Bronchial epithelial cell (primary cell): ENCODE results near the gene SLC25A11. TPM values are rescaled to one million over a fixed set of nuclear protein-coding genes. Genes with fewer than 3 reads are reported as not detected.
A peak's percentile ranks its signal among the peaks of the same experiment; 100 is the strongest.

Experiments used
- DNase-seq: peaks from one replicate; pipeline ENCODE4 v3.0.0-alpha.2; 2010; ENCODE audit warnings: low read depth
- FAIRE-seq: peaks from 2 replicates; lab custom pipeline; 2011; peaks lifted over from hg19 to GRCh38; lab: Jason Lieb, UNC
- H3K27me3 ChIP-seq: 2 replicates; pipeline ENCODE4 v1.5.1; 2011; ENCODE audit warnings: low read length; ENCODE audit not compliant: control insufficient read depth, insufficient read depth
- H3K36me3 ChIP-seq: 2 replicates; pipeline ENCODE4 v1.5.1; 2011; ENCODE audit warnings: low read length; ENCODE audit not compliant: control insufficient read depth, insufficient read depth
- H3K4me3 ChIP-seq: 2 replicates; pipeline ENCODE4 v1.5.1; 2011; ENCODE audit warnings: mild to moderate bottlenecking, low read depth, low read length, control low read depth
- CTCF ChIP-seq: IDR thresholded peaks from 2 replicates; pipeline ENCODE4 v1.5.1; 2011; ENCODE audit warnings: mild to moderate bottlenecking, moderate library complexity, low read length, control low read depth, inconsistent platforms; ENCODE audit not compliant: insufficient read depth, severe bottlenecking
- total RNA-seq: library from RNA; depleted of rRNA; stranded (reverse); fragments of >200 nt; gene quantifications from 2 replicates; pipeline ENCODE4 v1.2.1, GENCODE V29; 2014

SLC25A11 gene
- total RNA-seq, 1 donor from 2014 or later, result 51.6 TPM

GRCh38 chr17:4972322-4972721 is 32.5 kb upstream of the SLC25A11 start:
- DNase-seq (no peak), FAIRE-seq (no peak)
- Histone ChIP-seq H3K36me3 (peaks cover 13% of the 10 kb centered on the region), H3K27me3 (no peaks in the 10 kb centered on the region), H3K4me3 (no peak overlapping the region)
- no peak for TF ChIP-seq CTCF

- Histone ChIP-seq H3K36me3 (peaks cover 10% of the 10 kb centered on the region), H3K4me3 (no peak overlapping the region), H3K27me3 (no peaks in the 10 kb centered on the region)
- TF ChIP-seq CTCF, result no peak
- DNase-seq, result no peak
- no peak for FAIRE-seq
Observed at GRCh38 chr17:4971826-4972225, 32.0 kb upstream of the SLC25A11 start.

- no peaks in the 10 kb centered on the region for H3K27me3 ChIP-seq
- DNase-seq (no peak), FAIRE-seq (no peak)
- TF ChIP-seq CTCF, result no peak
- peaks cover 10% of the 10 kb centered on the region for H3K36me3 ChIP-seq
- H3K4me3 ChIP-seq, result no peak overlapping the region
Observed at GRCh38 chr17:4970273-4970672, 30.4 kb upstream of the SLC25A11 start.

GRCh38 chr17:4969551-4970173 is 29.8 kb upstream of the SLC25A11 start:
- peaks cover 10% of the 10 kb centered on the region for H3K36me3 ChIP-seq
- H3K4me3 ChIP-seq, result no peak overlapping the region
- no peak for TF ChIP-seq CTCF
- no peak for DNase-seq
- no peaks in the 10 kb centered on the region for H3K27me3 ChIP-seq
- FAIRE-seq, result no peak

- H3K27me3 ChIP-seq, result no peaks in the 10 kb centered on the region
- DNase-seq (peak; percentile 84), FAIRE-seq (no peak)
- H3K36me3 ChIP-seq, result peaks cover 10% of the 10 kb centered on the region
- no peak for TF ChIP-seq CTCF
- peak overlapping the region; percentile 68 for H3K4me3 ChIP-seq
Observed at GRCh38 chr17:4969047-4969550, 29.3 kb upstream of the SLC25A11 start.
